GM19463 (cell line): ENCODE data around the gene ARID3B.
"Not testable (repeated sequence)": the region's sequence is repeated elsewhere in the genome, so short reads cannot be mapped to it uniquely, and the experiment has no call there.

ENCODE experiments used
- ATAC-seq: cut with Tn5 transposase; IDR thresholded peaks from one replicate; pipeline ENCODE4 v1.9.1; 2021; ENCODE audit warnings: mild to moderate bottlenecking, moderate library complexity; ENCODE audit not compliant: unreplicated experiment

The ARID3B gene

GRCh38 chr15:74531144-74531811 lies 9.7 kb upstream of the ARID3B start:
- no peak for ATAC-seq

GRCh38 chr15:74535388-74536084 lies 5.5 kb upstream of the ARID3B start:
- ATAC-seq, result no peak

GRCh38 chr15:74537736-74538135 lies 3.3 kb upstream of the ARID3B start:
- no peak for ATAC-seq

GRCh38 chr15:74539521-74539920 lies 1.5 kb upstream of the ARID3B start:
- ATAC-seq, result not testable (repeated sequence)

- ATAC-seq, result no peak
Measured at GRCh38 chr15:74540161-74540760, 759 bp upstream of the ARID3B start.

- peak; percentile 40 for ATAC-seq
Measured at GRCh38 chr15:74541494-74542165, 610 bp downstream of the ARID3B start.

GRCh38 chr15:74542166-74543042 lies 1.4 kb downstream of the ARID3B start:
- no peak for ATAC-seq

- ATAC-seq, result no peak
Measured at GRCh38 chr15:74543043-74543422, 2.0 kb downstream of the ARID3B start.

GRCh38 chr15:74543583-74543982 lies 2.6 kb downstream of the ARID3B start:
- ATAC-seq, result no peak

- no peak for ATAC-seq
Measured at GRCh38 chr15:74545086-74545485, 4.1 kb downstream of the ARID3B start.

- peak; percentile 67 for ATAC-seq
Measured at GRCh38 chr15:74545776-74546656, 5.0 kb downstream of the ARID3B start.

- no peak for ATAC-seq
Measured at GRCh38 chr15:74547616-74548015, 6.6 kb downstream of the ARID3B start.

GRCh38 chr15:74548241-74548640 lies 7.2 kb downstream of the ARID3B start:
- no peak for ATAC-seq

- no peak for ATAC-seq
Measured at GRCh38 chr15:74549816-74550215, 8.8 kb downstream of the ARID3B start.

GRCh38 chr15:74551714-74552113 lies 10.7 kb downstream of the ARID3B start:
- ATAC-seq, result no peak

- ATAC-seq, result no peak
Measured at GRCh38 chr15:74552773-74553441, 11.9 kb downstream of the ARID3B start.

GRCh38 chr15:74555192-74555591 lies 14.2 kb downstream of the ARID3B start:
- no peak for ATAC-seq

- ATAC-seq, result no peak
Measured at GRCh38 chr15:74558706-74559105, 17.7 kb downstream of the ARID3B start.

- no peak for ATAC-seq
Measured at GRCh38 chr15:74563442-74563841, 22.4 kb downstream of the ARID3B start.
